GM10248 (cell line): Measurements from ENCODE around the gene APH1B.
A peak's percentile ranks its signal among the peaks of the same experiment; 100 is the strongest.
"Not testable (repeated sequence)": the region's sequence is repeated elsewhere in the genome, so short reads cannot be mapped to it uniquely, and the experiment has no call there.

Experiments
- CTCF ChIA-PET: fragments of 300-600 bp; sonication (Branson Sonifier 250); formaldehyde crosslinking; extraction: SDS; loops from one replicate; lab custom pipeline; 2021; ENCODE audit warnings: antibody characterized with exemption; lab: Yijun Ruan, JAX
- POLR2A ChIA-PET: fragments of 350-650 bp; sonication (Branson Sonifier 250); formaldehyde crosslinking; extraction: SDS; loops from one replicate; lab custom pipeline; 2020; ENCODE audit warnings: antibody characterized with exemption; lab: Yijun Ruan, JAX
- DNase-seq: peaks from one replicate; pipeline ENCODE4 v3.0.0; 2012; ENCODE audit errors: extremely low spot score
- CTCF ChIP-seq: IDR thresholded peaks from 2 replicates; pipeline ENCODE4 v1.5.1; 2012; ENCODE audit warnings: mild to moderate bottlenecking, low read depth; ENCODE audit errors: extremely low read depth, missing control alignments, control extremely low read depth

Gene APH1B

GRCh38 chr15:63340878-63341277 lies 63.5 kb downstream of the APH1B start:
- no peak for DNase-seq
- ChIA-PET POLR2A (no interaction called here), CTCF (interaction anchor here (1.6 kb wide), 1 partner anchor 15 kb away, joined by 3 read pairs; no protein-coding TSS in a partner anchor)
- no peak for TF ChIP-seq CTCF

GRCh38 chr15:63341898-63342297 lies 64.5 kb downstream of the APH1B start:
- ChIA-PET POLR2A (no interaction called here), CTCF (interaction anchor here (1.9 kb wide), 1 partner anchor 9 kb away, joined by 4 read pairs; no protein-coding TSS in a partner anchor)
- DNase-seq = no peak
- no peak for TF ChIP-seq CTCF

GRCh38 chr15:63342996-63343562 lies 65.7 kb downstream of the APH1B start:
- CTCF ChIA-PET = interaction anchor here (1.1 to 1.9 kb wide), 2 partner anchors 8 to 11 kb away, joined by 4 to 5 read pairs; no protein-coding TSS in a partner anchor
- DNase-seq = peak; percentile 40
- POLR2A ChIA-PET = not testable (repeated sequence)

GRCh38 chr15:63344731-63345390 lies 67.5 kb downstream of the APH1B start:
- DNase-seq = no peak
- no peak for TF ChIP-seq CTCF
- ChIA-PET POLR2A (no interaction called here), CTCF (no interaction called here)

GRCh38 chr15:63345391-63345752 lies 68.0 kb downstream of the APH1B start:
- ChIA-PET CTCF (no interaction called here), POLR2A (no interaction called here)
- DNase-seq = no peak
- TF ChIP-seq CTCF = no peak

- CTCF ChIA-PET = no interaction called here
- no peak for TF ChIP-seq CTCF
- POLR2A ChIA-PET = no interaction called here
- DNase-seq = no peak
These were observed 69.9 kb downstream of the APH1B start for GRCh38 chr15:63347074-63347857.

- DNase-seq = no peak
- TF ChIP-seq CTCF = no peak
- CTCF ChIA-PET = interaction anchor here (1.0 to 1.6 kb wide), 4 partner anchors 11 to 118 kb away, joined by 3 to 7 read pairs (median 4); no protein-coding TSS in a partner anchor
- POLR2A ChIA-PET = no interaction called here
These were observed 71.0 kb downstream of the APH1B start for GRCh38 chr15:63348392-63348791.
